ENCODE data around the gene G6PC2. TPM values are rescaled to one million over a fixed set of nuclear protein-coding genes. Genes with fewer than 3 reads are reported as not detected.

G6PC2 gene
- total and polyA plus RNA-seq, 2 of the 8 experiments (the other 6 are each of a cell fraction or from before 2014, with no cell fraction given), result not detected

GRCh38 chr2:168874368-168875054, 26.6 kb upstream of the G6PC2 start:
- CTCF ChIA-PET (ENCODE audit: partially characterized antibody), result no interaction called here
- H2AFZ ChIP-seq (ENCODE audit: low read length), result no peak overlapping the region
- no peak overlapping the region for H3K14ac ChIP-seq (ENCODE audit: insufficient read length)
- H2BK15ac ChIP-seq (ENCODE audit: low read length), result no peak overlapping the region
- WGBS, 2 experiments (ENCODE audit: extremely low coverage in 1 of 2, insufficient coverage in 1 of 2, insufficient read length in 1 of 2, insufficient replicate concordance in 2 of 2, low coverage in 1 of 2, low lambda C conversion rate in 2 of 2, missing lambda C conversion rate in 1 of 2), result 89% methylated on average over 6 of the region's 6 CpGs; no CpG with 5 or more reads in 1 of the 2 experiments
- H3K9me3 ChIP-seq (ENCODE audit: insufficient read depth in 2 of 2, low read depth in 1 of 2, low read length in 1 of 2), result no peaks in the 10 kb centered on the region
- H3K79me1 ChIP-seq (ENCODE audit: low read depth, low read length), result no peaks in the 10 kb centered on the region
- no peak overlapping the region for H2BK20ac ChIP-seq (ENCODE audit: low read length)
- no peak overlapping the region for H3K27ac ChIP-seq (ENCODE audit: low read depth, low read length)
- no peak overlapping the region for H3K4me2 ChIP-seq (ENCODE audit: insufficient read depth in 1 of 2, low read depth in 2 of 2, low read length in 2 of 2)
- H2AK5ac ChIP-seq (ENCODE audit: low read depth, low read length), result no peak overlapping the region
- H2BK12ac ChIP-seq (ENCODE audit: low read depth, low read length), result no peak overlapping the region
- no peaks in the 10 kb centered on the region for H3K79me2 ChIP-seq (ENCODE audit: control insufficient read depth in 1 of 2, insufficient read depth in 2 of 2, low read length in 2 of 2)
- DNase-seq (ENCODE audit: low read depth in 1 of 2, low spot score in 2 of 2) (no peak), FAIRE-seq (no peak)
- no peaks in the 10 kb centered on the region for H4K20me1 ChIP-seq (replicated peaks in 1 of 2; ENCODE audit: control insufficient read depth in 1 of 2, insufficient read depth in 2 of 2, low read length in 2 of 2)
- no peak overlapping the region for H3K56ac ChIP-seq (replicated peaks; ENCODE audit: insufficient read length, low read depth, low read length)
- H3K36me3 ChIP-seq (ENCODE audit: control insufficient read depth in 2 of 4, insufficient read depth in 4 of 4, low read length in 3 of 4), result peaks cover 0 to 13% (median 1%) of the 10 kb centered on the region in 4 experiments; a peak in 4 of 8 replicates
- H4K5ac ChIP-seq (ENCODE audit: insufficient read length, low read depth, low read length), result no peak overlapping the region
- H4K91ac ChIP-seq (replicated peaks; ENCODE audit: insufficient read length, low read length), result no peak overlapping the region
- H3K23ac ChIP-seq (ENCODE audit: insufficient read length), result no peak overlapping the region
- H3K4me1 ChIP-seq (replicated peaks in 1 of 4; ENCODE audit: control insufficient read depth in 3 of 4, insufficient read depth in 4 of 4, low read length in 3 of 4), result peaks cover 0 to 8% (median 0%) of the 10 kb centered on the region in 4 experiments; a peak in 2 of 7 replicates
- H2BK5ac ChIP-seq (ENCODE audit: low read depth, low read length), result no peak overlapping the region
- no peak overlapping the region for H3K18ac ChIP-seq (ENCODE audit: extremely low read depth, low read length)
- no peak overlapping the region for H3K4ac ChIP-seq (replicated peaks; ENCODE audit: insufficient read length, low read depth, low read length)
- H3K9ac ChIP-seq (replicated peaks in 1 of 4; ENCODE audit: extremely low read depth in 1 of 4, low read depth in 3 of 4, low read length in 3 of 4), result no peak overlapping the region
- no peak overlapping the region for H3K4me3 ChIP-seq (ENCODE audit: extremely low read depth in 1 of 4, insufficient read depth in 2 of 4, low read depth in 3 of 4, low read length in 4 of 4)
- H3K27me3 ChIP-seq (replicated peaks in 1 of 4; ENCODE audit: control insufficient read depth in 3 of 4, extremely low read depth in 1 of 4, insufficient read depth in 3 of 4, low read length in 3 of 4), result no peaks in the 10 kb centered on the region
- H2BK120ac ChIP-seq (replicated peaks; ENCODE audit: low read depth, low read length), result no peak overlapping the region
- no peaks in the 10 kb centered on the region for H3K23me2 ChIP-seq (ENCODE audit: low read depth, low read length)
- POLR2A ChIA-PET (ENCODE audit: partially characterized antibody), result no interaction called here
- no peak overlapping the region for H4K8ac ChIP-seq (ENCODE audit: extremely low read depth, insufficient read depth, low read length)
- TF ChIP-seq GTF2F1 (IDR thresholded peaks at IDR 0.05; ENCODE audit: borderline replicate concordance, low read depth, low read length), result no peak
- TF ChIP-seq PHF8 (conservative IDR thresholded peaks at IDR 0.05; ENCODE audit: low read depth, low read length), result no peak
- TF ChIP-seq, protein P1, sequence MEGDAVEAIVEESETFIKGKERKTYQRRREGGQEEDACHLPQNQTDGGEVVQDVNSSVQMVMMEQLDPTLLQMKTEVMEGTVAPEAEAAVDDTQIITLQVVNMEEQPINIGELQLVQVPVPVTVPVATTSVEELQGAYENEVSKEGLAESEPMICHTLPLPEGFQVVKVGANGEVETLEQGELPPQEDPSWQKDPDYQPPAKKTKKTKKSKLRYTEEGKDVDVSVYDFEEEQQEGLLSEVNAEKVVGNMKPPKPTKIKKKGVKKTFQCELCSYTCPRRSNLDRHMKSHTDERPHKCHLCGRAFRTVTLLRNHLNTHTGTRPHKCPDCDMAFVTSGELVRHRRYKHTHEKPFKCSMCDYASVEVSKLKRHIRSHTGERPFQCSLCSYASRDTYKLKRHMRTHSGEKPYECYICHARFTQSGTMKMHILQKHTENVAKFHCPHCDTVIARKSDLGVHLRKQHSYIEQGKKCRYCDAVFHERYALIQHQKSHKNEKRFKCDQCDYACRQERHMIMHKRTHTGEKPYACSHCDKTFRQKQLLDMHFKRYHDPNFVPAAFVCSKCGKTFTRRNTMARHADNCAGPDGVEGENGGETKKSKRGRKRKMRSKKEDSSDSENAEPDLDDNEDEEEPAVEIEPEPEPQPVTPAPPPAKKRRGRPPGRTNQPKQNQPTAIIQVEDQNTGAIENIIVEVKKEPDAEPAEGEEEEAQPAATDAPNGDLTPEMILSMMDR (IDR thresholded peaks at IDR 0.05; ENCODE audit: control extremely low read depth in 1 of 3, insufficient read depth in 1 of 3, low read depth in 1 of 3, low read length in 3 of 3), result no peak
- no peak for TF ChIP-seq SAP30 (IDR thresholded peaks at IDR 0.05; ENCODE audit: insufficient read depth, insufficient replicate concordance, low read length)
- no peak for TF ChIP-seq KDM1A (IDR thresholded peaks at IDR 0.05; ENCODE audit: borderline replicate concordance, low read length)
- no peak for TF ChIP-seq HDAC6 (IDR thresholded peaks at IDR 0.05; ENCODE audit: low read depth, low read length)
- no peak for TF ChIP-seq BCL11A (IDR thresholded peaks at IDR 0.05; ENCODE audit: low read depth in 2 of 2, low read length in 2 of 2)
- no peak for TF ChIP-seq NANOG (IDR thresholded peaks at IDR 0.05; ENCODE audit: insufficient read depth, low read depth, low read length, poor library complexity, severe bottlenecking)
- TF ChIP-seq EZH2 (IDR thresholded peaks at IDR 0.05; ENCODE audit: low read depth, low read length, severe bottlenecking), result no peak
- TF ChIP-seq TAF1 (IDR thresholded peaks at IDR 0.05; ENCODE audit: low read depth, low read length), result no peak
